ENCODE measurements around the gene SRPX2.

Gene SRPX2, protein sequence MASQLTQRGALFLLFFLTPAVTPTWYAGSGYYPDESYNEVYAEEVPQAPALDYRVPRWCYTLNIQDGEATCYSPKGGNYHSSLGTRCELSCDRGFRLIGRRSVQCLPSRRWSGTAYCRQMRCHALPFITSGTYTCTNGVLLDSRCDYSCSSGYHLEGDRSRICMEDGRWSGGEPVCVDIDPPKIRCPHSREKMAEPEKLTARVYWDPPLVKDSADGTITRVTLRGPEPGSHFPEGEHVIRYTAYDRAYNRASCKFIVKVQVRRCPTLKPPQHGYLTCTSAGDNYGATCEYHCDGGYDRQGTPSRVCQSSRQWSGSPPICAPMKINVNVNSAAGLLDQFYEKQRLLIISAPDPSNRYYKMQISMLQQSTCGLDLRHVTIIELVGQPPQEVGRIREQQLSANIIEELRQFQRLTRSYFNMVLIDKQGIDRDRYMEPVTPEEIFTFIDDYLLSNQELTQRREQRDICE

GRCh38 chrX:100643956-100644860, at the start of gene SRPX2:
TSS of gene SRPX2 (plus strand) at chrX:100644199. CDS start at chrX:100646323, 2,124 bp downstream.
- in situ Hi-C loops (cut with MboI; ENCODE audit: low sequenced_read_pairs) = no loop called here

DNA sequence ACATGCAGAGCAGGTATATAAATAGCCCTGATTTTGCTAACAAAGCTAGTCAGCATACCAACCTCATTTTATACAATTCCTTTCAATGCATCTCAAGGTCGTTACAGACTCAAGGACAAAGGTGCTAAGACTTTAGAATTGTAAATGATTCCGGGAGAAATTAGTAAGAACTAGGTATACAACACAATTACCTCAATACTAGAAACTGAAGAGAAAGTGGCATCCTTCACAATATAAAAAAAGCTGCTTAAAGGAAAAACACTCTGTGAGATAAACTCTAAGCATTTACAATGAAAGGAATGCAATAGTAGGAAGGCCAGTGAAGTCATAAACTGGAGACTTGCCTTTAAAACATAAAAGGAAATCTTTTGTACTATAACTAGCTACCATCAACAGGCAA, 47.4 kb upstream of the SRPX2 start:
- in situ Hi-C loops (cut with MboI; ENCODE audit: low sequenced_read_pairs) = no loop called here

- in situ Hi-C loops (cut with MboI; ENCODE audit: low sequenced_read_pairs) = no loop called here
These were observed 44.5 kb upstream of the SRPX2 start for GRCh38 chrX:100599456-100599855.

DNA sequence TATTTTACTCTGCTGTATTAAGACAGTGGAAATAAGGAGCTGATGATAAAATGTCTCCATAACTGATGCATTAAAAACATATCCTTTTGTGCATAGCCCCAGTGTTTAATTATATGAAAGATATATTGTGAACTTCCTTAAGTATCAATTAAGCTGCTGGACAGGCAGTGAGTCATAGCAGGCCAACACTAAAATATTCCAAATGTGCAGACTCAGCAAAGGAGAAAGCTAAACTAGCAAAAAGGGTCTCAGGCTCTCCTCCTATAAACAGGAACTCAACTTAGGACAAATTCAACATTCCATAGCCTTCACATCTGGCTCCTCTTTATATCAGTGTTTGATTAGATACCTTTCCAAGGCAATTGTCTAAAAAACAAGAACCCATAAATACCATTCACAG, 43.7 kb upstream of the SRPX2 start:
- in situ Hi-C loops (cut with MboI; ENCODE audit: low sequenced_read_pairs) = no loop called here

GRCh38 chrX:100600758-100601157, 43.2 kb upstream of the SRPX2 start:
- in situ Hi-C loops (cut with MboI; ENCODE audit: low sequenced_read_pairs) = no loop called here

DNA sequence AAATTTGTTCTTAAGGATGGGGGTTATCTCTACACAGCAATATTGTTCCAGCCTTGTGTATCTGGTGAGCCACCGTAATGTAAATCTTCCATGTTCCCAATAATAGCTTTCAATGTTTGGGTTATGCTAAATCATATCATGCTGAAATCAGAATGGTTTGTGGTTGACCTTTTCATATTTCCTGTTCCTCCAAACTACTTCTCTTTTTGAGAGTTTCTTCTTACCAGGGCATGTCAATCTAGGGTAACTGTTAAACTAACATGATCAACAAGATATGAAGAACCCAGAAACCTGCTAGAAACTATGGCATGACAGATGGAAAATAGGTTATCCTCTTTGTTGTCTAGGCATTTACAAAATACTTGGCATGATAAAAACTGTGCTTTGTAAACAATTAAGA, 37.2 kb upstream of the SRPX2 start:
- in situ Hi-C loops (cut with MboI; ENCODE audit: low sequenced_read_pairs) = no loop called here

DNA sequence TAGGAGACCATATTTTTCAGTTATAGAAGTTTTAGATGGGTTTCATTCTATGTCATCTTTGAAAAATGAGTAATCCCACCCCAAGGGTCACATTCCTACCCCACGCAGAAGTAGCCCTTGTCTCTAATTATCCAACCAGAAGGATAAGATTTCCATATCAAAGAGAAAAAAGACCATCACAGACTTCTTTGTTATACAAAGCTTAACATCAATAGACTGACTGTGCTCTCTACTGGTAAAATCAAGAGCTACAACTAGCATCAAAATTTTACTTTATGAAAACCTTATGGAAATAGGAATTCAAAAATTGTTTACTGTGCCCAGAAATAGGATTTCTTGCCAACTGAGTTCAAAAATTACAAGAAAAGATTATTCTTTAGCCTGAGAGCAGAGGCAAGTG, 34.4 kb upstream of the SRPX2 start:
- in situ Hi-C loops (cut with MboI; ENCODE audit: low sequenced_read_pairs) = no loop called here

GRCh38 chrX:100611951-100612350, 32.0 kb upstream of the SRPX2 start:
- in situ Hi-C loops (cut with MboI; ENCODE audit: low sequenced_read_pairs) = no loop called here

DNA sequence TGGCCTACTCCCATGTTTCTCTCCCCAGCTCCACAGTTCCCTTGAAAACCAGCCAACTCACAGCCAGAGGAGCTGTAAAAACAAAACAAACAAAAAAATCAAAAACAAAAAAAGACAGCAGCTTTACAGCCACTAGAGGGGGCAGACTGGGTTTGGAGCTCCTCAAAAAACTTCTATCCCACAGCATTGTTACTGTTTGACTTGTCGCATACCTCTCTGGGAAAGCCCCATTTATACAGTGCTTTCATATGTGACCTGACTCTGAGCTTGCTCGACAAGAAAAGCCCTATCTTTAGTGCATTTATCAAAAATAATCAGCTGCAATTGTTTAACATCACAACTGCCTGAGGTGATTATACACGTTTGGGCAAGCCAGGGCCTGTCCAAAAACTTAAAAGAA, 29.0 kb upstream of the SRPX2 start:
- in situ Hi-C loops (cut with MboI; ENCODE audit: low sequenced_read_pairs) = no loop called here

DNA sequence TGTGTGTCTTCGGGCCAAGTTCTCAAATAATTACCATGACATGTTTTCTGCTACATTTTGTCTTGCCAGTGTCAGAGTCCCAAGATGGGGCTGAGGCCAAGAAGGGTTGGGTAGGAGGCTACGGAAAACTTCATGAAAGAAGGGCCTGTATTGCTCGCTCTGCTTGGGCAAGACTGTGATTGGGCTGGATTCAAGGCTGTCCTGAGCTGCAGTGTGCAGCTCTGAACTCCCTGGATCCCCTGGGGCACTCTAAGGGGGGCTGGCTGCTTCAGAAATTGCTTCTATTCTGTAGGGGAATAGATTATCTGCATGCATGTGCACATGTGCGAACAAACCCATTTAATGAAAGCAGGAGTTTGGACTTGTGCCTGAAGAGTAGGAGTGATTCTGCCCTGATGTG, 21.0 kb upstream of the SRPX2 start:
- in situ Hi-C loops (cut with MboI; ENCODE audit: low sequenced_read_pairs) = no loop called here

GRCh38 chrX:100625985-100626491, 18.0 kb upstream of the SRPX2 start:
- in situ Hi-C loops (cut with MboI; ENCODE audit: low sequenced_read_pairs) = no loop called here

DNA sequence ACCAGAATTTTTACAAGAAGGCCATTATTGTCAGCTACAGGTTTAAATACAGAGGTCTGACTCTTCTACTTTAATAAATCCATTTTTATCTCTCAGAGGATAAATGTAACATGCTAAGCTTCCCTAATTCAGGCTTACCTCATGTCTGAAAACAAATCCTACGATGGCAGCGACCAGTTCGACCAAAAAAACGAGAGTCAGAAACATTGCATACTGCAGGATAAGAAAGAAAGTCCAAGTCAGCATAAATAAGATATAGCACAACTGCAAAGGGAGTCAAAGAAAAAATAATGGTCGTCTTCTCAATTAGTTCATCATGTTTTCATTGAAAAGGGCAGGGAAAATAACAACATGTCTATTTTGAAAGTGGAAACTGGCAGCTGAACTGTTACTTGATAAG, 9.0 kb upstream of the SRPX2 start:
- in situ Hi-C loops (cut with MboI; ENCODE audit: low sequenced_read_pairs) = no loop called here

GRCh38 chrX:100635989-100636320, 8.0 kb upstream of the SRPX2 start:
- in situ Hi-C loops (cut with MboI; ENCODE audit: low sequenced_read_pairs) = no loop called here

DNA sequence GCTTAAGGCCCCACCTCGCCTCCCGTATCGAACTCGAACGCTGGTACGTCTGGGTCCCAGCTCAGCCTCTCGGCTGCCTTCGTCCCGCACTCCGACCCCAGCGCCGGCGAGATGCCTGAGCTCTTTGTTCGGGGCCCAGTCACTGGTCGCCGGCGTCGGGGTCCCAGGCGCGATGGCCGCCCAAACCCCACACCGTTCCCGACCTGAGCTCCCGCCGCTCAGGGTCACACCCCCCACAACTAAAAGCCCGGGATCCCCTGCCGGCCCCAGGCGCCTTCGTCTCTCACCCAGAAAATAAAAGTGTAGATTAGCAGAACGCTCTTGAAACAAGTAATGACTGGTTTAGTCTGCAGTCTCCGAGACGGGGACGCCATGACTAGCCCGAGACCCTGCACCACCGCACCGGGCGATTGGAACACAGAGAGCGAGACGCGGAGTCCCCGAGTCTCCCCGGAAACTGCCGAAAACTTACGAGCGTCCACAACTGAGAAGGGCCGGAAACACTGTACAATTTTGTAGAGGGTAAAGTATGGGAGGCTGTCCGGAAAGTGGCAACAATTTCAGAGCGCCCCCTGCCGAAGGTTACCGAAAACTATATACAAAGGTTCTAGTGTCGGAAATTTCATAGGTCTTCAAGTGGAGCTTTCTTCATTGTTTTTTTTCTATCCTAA, 7.5 kb upstream of the SRPX2 start, which contains the start of gene TSPAN6:
Gene TSPAN6, minus strand, starts transcription at position 486 of the 671 bp plus-strand sequence. Its CDS starts 112 bp downstream, at position 374.
- in situ Hi-C loops (cut with MboI; ENCODE audit: low sequenced_read_pairs) = no loop called here

DNA sequence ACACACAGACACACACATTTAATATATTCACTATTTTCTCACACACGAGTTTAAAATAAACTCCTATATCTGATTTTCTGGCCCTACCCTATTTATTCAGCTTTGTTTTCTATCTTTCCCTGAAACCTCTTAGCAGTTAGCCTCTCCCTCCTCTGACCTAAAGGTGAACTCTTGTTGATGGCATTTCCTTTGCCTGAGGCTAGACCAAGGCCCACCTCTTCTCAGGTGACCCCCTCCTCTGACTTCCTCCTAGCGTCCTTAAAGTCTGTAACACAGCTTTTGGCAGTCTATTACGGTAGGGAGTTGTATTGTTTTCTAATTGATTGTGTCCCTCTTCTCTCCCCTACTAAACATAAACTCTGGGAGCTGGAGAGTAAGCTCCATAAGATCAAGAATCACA, 1.7 kb upstream of the SRPX2 start:
- in situ Hi-C loops (cut with MboI; ENCODE audit: low sequenced_read_pairs) = no loop called here

DNA sequence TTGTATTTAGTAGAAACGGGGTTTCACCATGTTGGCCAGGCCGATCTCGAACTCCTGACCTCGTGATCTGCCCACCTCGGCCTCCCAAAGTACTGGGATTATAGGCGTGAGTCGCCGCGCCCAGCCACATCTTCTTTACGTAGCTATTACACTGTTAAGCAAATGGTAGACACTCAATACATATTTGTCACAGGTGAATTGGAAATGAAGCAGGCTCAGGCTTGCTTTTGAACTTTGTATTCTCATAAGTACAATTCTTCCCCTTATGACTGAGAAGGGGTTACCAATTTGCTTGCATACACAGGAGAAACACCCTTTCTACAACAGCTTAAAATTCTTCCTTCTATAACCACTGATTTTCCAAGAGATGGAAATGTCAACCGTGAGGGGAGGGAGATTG, 787 bp upstream of the SRPX2 start:
- in situ Hi-C loops (cut with MboI; ENCODE audit: low sequenced_read_pairs) = no loop called here

GRCh38 chrX:100645106-100645505, 1.1 kb downstream of the SRPX2 start:
- in situ Hi-C loops (cut with MboI; ENCODE audit: low sequenced_read_pairs) = no loop called here

GRCh38 chrX:100647095-100647494, 3.1 kb downstream of the SRPX2 start:
- in situ Hi-C loops (cut with MboI; ENCODE audit: low sequenced_read_pairs) = no loop called here

GRCh38 chrX:100647739-100648138, 3.7 kb downstream of the SRPX2 start:
- in situ Hi-C loops (cut with MboI; ENCODE audit: low sequenced_read_pairs) = no loop called here

DNA sequence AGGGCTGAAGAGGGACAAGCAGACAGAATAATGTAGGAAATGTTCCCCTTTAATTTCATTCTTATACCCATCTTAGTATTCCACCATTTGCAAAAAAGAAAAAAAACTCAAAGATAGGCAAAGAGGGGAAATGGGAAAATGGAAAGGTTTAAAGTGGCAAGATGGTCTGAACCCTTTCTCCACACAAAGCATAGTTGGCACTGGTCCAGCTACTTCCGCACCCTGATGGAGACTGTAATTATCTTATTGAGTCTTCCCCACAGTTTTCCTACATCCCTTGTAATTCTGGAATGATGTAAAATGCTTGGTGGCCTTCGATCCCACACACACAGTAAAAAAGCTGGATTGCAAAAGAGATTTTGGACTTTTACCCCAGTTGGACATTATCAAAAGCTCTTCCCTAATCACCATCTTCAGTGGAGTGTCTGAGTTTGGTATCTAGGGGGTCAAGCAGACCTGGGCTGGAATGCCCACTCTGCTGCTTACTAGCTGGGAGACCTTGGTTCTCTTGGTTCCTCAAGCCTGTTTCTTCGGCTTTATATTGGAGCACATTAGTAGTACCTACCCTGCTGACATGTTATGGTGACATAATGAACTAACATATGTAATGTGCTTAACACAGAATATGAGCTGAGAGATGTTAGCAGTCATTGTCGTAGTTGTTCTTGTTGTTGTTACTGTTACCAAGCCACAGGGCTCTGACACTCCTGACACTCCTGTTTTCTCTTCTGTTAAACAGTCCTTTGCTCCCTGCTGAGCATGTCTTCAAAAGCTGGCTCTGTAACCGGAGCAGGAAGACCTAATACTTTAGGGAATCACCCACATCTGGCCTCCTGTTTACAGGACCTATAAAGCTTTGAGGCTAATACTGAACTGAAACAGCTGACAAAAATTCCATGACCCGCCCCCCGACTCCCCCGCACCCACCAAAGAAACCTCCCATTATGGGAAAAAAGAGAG, 4.7 kb downstream of the SRPX2 start:
- in situ Hi-C loops (cut with MboI; ENCODE audit: low sequenced_read_pairs) = no loop called here

All from HL-60/S4 treated with phorbol 12-myristate 13-acetate at 8.2 ng/mL for 4 days and 3 days (cell line).